Measurements from ENCODE around the gene CTSC.
A peak's percentile ranks its signal among the peaks of the same experiment; 100 is the strongest.

The CTSC gene

DNA sequence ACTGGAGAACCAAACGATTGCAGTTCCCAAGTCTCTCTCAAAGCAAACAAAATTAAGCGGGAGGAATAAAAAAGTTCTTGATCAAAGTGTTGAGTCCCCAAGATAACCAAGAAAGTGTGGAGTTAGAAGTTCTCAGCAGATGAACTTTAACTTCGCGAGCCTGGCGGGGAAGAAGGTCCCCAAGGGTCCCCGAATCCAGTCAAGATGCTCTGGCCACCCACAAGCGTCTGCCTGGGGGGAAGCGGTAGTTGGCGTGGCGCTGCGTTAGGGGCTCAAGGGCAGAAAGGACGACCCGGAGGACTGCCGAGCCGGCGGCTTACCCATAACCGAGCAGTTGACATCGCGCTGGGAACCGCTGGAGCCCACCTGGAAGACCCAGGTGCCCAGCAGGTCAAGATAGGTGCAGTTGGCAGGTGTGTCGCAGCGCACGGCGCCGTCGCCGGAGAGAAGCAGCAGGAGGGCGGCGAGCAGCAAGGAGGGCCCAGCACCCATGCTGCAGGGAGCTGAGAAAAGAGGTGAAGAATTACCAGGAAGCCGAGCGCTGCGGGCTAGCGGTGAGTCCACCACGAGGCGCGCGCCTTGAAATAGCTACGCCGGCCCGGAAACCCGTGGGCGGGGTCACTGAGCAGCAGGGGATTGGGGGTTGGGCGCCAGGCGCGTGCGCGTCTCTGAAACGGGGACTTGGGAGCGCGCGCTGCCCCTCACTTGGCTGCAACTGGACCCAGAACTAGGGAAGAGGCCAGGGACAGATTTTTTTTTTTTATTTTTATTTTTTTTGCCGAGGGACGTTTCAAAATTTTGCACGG, at the start of gene CTSC:
TSS of gene CTSC (minus strand) at position 556 of the 806 bp plus-strand sequence. CDS start at position 492, 64 bp downstream.
- peak; percentile 91 for DNase-seq (ENCODE audit: low spot score)

GRCh38 chr11:88384669-88385005, 47.1 kb upstream of the CTSC start:
- no peak for DNase-seq (ENCODE audit: low spot score)

- DNase-seq (ENCODE audit: low spot score), result no peak
Observed at GRCh38 chr11:88384004-88384668, 46.6 kb upstream of the CTSC start.

DNA sequence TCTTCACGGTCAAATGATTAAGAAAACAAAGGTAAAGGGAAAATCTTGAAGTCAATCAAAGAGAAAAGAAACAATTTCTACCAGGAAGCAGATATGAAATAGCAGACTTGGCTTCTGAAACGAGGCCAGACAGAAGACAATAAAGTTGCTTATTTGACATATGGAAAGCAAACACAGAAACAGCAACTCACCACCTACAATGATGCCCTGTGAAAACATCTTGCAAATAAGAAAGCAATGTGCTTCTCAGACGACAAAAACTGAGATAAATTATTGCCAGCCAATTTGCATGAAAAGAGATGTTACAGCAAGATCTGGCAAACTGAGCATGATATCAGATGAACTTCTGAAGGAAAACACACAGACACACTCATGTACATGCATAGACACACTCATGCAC, 45.9 kb upstream of the CTSC start:
- DNase-seq (ENCODE audit: low spot score), result no peak

- DNase-seq (ENCODE audit: low spot score), result no peak
Observed at GRCh38 chr11:88379130-88379529, 41.6 kb upstream of the CTSC start.

DNA sequence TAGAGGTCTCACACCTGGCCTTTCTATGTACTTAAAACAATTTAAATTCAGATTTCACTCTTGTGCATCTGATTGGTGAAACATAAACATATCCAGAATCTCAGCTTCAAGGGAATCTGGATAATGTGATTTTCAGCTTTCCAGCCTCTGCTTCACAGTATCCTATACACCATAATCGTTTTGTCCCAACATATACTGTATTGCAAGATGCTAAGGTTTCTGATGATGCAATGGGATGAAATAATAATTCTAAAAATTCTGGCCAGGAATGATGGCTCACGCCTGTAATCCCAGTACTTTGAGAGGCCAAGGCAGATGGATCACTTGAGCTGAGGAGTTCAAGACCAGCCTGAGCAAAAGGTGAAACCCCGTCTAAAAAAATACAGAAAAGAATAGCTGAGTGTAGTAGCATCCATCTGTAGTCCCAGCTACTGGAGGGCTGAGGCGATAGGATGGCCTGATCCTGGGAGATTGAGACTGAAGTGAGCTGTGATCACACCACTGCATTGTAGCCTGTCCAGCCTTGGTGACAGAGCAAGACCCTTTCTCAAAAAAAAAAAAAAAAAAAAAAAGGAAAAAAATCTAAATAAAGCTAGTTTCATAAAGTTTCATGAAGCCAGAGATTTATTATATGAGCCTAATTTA, 41.0 kb upstream of the CTSC start:
- DNase-seq (ENCODE audit: low spot score), result no peak

GRCh38 chr11:88377646-88378045, 40.1 kb upstream of the CTSC start:
- no peak for DNase-seq (ENCODE audit: low spot score)

DNA sequence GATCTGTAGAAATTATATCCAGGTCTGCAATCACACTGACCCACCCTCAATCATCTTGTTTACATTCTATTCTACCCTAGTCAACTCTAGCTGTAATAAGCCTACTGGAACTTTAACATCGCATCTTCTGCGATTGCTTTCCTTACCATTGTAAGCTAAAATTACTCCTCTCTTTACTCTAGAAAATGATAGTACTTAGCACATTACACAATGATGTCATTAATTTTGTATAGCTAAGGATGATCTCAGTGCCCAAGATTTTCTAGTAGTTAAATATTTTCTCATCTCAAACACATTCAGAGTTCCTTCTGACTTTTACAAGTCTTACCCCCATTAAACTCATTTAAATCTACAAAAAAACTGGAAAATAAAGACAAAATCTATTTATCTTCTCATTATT, 39.6 kb upstream of the CTSC start:
- peak; percentile 3 for DNase-seq (ENCODE audit: low spot score)

- no peak for DNase-seq (ENCODE audit: low spot score)
Observed at GRCh38 chr11:88375927-88376470, 38.5 kb upstream of the CTSC start.

DNA sequence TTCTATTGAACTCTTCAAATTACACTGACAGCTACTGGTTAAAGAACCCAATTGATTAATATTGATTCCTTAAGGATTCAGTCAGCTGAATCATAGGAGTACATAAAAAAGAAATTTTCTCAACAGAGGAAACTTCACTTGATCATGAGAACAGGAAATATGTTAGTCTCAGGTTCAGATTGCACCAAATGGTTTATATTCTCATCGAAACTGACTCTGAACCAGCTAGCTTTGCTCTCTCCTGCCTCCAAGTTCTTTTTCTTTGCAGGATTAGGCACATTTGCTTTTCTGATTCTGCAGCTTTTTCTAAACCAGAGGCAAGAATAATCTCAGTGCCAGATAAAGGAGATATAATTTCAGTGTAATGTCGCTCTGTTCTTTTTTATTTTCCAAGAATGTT, 33.2 kb upstream of the CTSC start:
- no peak for DNase-seq (ENCODE audit: low spot score)

GRCh38 chr11:88367310-88367709, 29.8 kb upstream of the CTSC start:
- no peak for DNase-seq (ENCODE audit: low spot score)

DNA sequence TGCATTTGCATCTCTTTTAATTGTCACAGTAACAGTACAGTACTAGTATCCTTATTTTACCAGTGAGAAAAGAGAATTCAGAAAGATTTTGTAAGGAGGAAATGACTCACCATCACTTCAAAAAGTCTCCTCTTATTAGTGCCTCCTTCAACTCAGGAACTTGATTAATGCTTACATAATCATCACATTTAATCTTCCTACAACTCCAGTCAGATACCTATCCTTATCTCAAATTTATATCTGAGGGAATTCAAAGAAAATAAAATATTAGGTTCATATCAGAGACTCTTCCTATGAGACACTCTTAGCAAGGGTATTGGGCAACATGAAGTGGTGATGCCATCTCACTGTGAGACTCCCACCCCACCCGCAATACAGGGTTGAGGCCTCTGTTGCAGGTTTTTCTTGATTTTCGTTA, 26.1 kb upstream of the CTSC start:
- DNase-seq (ENCODE audit: low spot score), result no peak

- DNase-seq (ENCODE audit: low spot score), result no peak
Observed at GRCh38 chr11:88363004-88363403, 25.5 kb upstream of the CTSC start.

- DNase-seq (ENCODE audit: low spot score), result no peak
Observed at GRCh38 chr11:88360141-88360540, 22.6 kb upstream of the CTSC start.

- DNase-seq (ENCODE audit: low spot score), result no peak
Observed at GRCh38 chr11:88359541-88359940, 22.0 kb upstream of the CTSC start.

GRCh38 chr11:88359114-88359513, 21.6 kb upstream of the CTSC start:
- DNase-seq (ENCODE audit: low spot score), result no peak

GRCh38 chr11:88358040-88358431, 20.5 kb upstream of the CTSC start:
- DNase-seq (ENCODE audit: low spot score), result no peak

DNA sequence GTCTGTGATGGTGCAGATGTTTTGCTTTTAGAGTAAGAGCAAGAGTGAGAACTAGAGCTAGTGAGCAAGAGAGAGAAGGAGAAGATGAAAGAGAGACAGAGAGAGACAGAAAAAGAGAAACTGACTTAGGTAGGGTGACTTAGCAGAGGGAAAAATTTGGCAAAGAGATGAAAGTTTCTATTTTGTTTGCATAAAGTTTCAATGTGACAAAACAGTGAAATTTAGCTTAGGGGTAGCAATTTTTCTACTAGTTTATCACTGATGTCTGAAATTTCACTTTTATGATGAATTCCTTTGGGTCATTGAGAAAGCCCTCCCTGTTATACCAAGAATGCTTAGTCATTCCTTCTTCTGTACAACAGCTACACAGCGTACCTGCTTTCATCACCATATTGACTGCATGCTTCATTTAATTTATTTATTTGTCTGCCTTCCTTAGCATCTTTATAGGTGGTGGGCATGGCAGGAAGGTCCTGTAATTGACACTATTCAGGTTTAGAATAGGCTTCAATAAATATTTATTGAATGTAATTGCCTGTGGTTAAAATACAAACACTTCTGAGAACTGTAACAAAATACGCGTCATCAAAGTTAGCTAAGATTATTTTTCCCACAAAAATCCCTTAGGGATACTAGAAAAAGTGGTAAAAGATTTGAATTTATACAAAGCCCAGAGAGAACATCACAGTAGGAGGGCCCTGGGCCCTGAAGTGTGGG, 19.9 kb upstream of the CTSC start:
- DNase-seq (ENCODE audit: low spot score), result no peak

- DNase-seq (ENCODE audit: low spot score), result no peak
Observed at GRCh38 chr11:88355887-88356286, 18.4 kb upstream of the CTSC start.

DNA sequence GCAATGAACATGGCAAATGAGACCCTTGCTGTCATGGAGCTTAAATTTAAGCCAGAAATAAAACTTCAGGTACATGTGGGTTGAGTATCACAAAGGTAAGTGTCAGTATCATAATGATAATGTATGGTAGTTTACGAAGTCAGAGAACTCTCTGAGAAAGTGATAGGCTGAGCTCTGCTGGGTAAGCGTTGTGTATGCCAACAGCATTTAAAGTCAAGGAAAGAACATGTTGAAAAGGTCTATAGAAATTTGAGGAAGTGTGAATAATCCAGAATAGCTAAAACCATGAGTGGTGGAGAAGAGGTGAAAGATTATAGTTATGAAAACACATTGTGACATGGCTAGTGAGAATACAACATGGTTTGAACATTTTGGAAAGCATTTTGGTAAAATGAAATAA, 17.4 kb upstream of the CTSC start:
- no peak for DNase-seq (ENCODE audit: low spot score)

DNA sequence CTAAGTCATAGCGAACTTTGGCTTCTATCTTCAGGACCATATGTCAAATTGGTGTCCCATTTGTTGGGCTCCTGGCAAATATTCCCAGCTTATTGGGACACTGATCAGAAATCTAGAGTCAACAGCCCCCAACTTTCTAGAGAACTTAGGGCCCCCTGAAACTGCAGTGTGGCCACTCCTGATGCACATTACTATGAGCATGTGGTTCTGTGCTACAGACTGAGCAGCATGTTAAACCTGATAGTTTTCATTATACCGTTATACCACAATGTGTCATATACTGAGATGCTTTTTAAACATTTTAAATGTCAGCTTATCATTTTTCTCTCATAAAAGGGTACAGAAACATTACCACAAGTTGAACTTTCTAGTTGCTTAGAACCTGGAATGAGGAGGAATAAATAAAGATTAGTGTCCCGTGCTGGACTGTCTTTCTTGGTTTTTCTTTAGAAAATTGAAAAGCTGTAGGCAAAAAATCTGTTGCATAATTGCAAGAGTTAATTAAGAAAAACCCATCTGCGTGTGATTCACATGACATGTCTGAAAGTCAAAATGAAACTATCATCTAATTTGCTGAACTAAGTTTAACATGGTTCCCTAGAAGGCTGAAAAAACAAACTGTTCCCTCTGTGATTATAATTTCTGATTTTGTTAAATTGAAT, 16.4 kb upstream of the CTSC start:
- no peak for DNase-seq (ENCODE audit: low spot score)

DNA sequence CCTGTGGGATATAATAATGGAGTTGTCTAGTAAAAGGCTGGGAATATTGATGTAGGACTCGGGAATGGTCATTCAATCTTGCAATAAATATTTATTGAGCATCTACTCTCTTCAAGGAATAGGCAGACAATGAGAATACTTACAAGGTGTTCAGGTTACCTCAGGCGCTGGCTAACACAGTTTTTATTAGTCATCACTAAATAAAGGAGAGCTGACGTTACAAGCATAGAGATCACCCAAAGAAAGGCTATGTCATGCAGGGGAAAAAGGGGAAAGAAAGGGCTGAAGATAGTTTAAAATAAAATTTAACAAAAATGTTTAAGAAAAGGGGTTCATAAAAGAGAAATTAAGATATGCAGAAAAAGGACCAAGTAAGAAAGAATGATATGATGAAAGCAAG, 15.8 kb upstream of the CTSC start:
- no peak for DNase-seq (ENCODE audit: low spot score)
